ENCODE results near the gene MPP2.
A peak's percentile ranks its signal among the peaks of the same experiment; 100 is the strongest.

MPP2 gene

GRCh38 chr17:43881181-43881580, 26.2 kb downstream of the MPP2 start:
- TF ChIP-seq EZH2phosphoT487 (IDR thresholded peaks at IDR 0.05; ENCODE audit: low read length), result no peak
- TF ChIP-seq EZH2 (optimal IDR thresholded peaks at IDR 0.05; ENCODE audit: low read depth, low read length), result no peak
- DNase-seq, result no peak
- no peak overlapping the region for H3K9ac ChIP-seq (ENCODE audit: low read length)

GRCh38 chr17:43880420-43880991, 26.8 kb downstream of the MPP2 start:
- Histone ChIP-seq H3K27me3 (replicated peaks; ENCODE audit: insufficient read depth, low read length) (no peaks in the 10 kb centered on the region; the same call in 1 of the 2 replicates), H4K20me1 (ENCODE audit: insufficient read depth, low read length) (no peaks in the 10 kb centered on the region), H3K9me3 (replicated peaks; ENCODE audit: insufficient read depth, low read length) (no peaks in the 10 kb centered on the region), H3K36me3 (replicated peaks; ENCODE audit: insufficient read depth, low read length) (no peaks in the 10 kb centered on the region), H3K27ac (ENCODE audit: low read length) (no peak overlapping the region), H3K4me2 (ENCODE audit: low read depth, low read length) (no peak overlapping the region), H3K4me3 (ENCODE audit: low read length) (no peak overlapping the region), H3K79me2 (ENCODE audit: low read length) (no peaks in the 10 kb centered on the region), H3K9me2 (replicated peaks; ENCODE audit: insufficient read depth, low read length) (no peaks in the 10 kb centered on the region), H2AFZ (ENCODE audit: low read length) (peak overlapping the region; percentile 7; the same call in 1 of the 2 replicates), H3F3A (ENCODE audit: insufficient read depth, low read length) (no peaks in the 10 kb centered on the region), H3K4me1 (ENCODE audit: low read length) (no peaks in the 10 kb centered on the region), H3K9ac (ENCODE audit: low read length) (no peak overlapping the region)
- TF ChIP-seq EZH2phosphoT487 (IDR thresholded peaks at IDR 0.05; ENCODE audit: low read length) (no peak), CTCF (IDR thresholded peaks at IDR 0.05; ENCODE audit: low read length) (peak; percentile 87)
- peak; percentile 35 for DNase-seq

More at GRCh38 chr17:43881181-43881580, 26.2 kb downstream of the MPP2 start:
- Histone ChIP-seq H3K4me2 (ENCODE audit: low read depth, low read length) (no peak overlapping the region), H3K9me2 (replicated peaks; ENCODE audit: insufficient read depth, low read length) (no peaks in the 10 kb centered on the region), H3K4me1 (ENCODE audit: low read length) (no peaks in the 10 kb centered on the region), H3K36me3 (replicated peaks; ENCODE audit: insufficient read depth, low read length) (no peaks in the 10 kb centered on the region), H3K79me2 (ENCODE audit: low read length) (no peaks in the 10 kb centered on the region), H4K20me1 (ENCODE audit: insufficient read depth, low read length) (no peaks in the 10 kb centered on the region), H3F3A (ENCODE audit: insufficient read depth, low read length) (no peaks in the 10 kb centered on the region), H3K9me3 (replicated peaks; ENCODE audit: insufficient read depth, low read length) (no peaks in the 10 kb centered on the region), H3K27me3 (replicated peaks; ENCODE audit: insufficient read depth, low read length) (no peaks in the 10 kb centered on the region; the same call in 1 of the 2 replicates), H3K27ac (ENCODE audit: low read length) (no peak overlapping the region), H3K4me3 (ENCODE audit: low read length) (no peak overlapping the region), H2AFZ (ENCODE audit: low read length) (no peak overlapping the region)

- no peak overlapping the region for H3K27ac ChIP-seq (ENCODE audit: low read length)
Measured at GRCh38 chr17:43879723-43880419, 27.5 kb downstream of the MPP2 start.

More at GRCh38 chr17:43879723-43880419, 27.5 kb downstream of the MPP2 start:
- H3K36me3 ChIP-seq (replicated peaks; ENCODE audit: insufficient read depth, low read length), result no peaks in the 10 kb centered on the region
- no peaks in the 10 kb centered on the region for H3K9me3 ChIP-seq (replicated peaks; ENCODE audit: insufficient read depth, low read length)
- H3K4me1 ChIP-seq (ENCODE audit: low read length), result no peaks in the 10 kb centered on the region
- DNase-seq, result no peak
- H2AFZ ChIP-seq (ENCODE audit: low read length), result no peak overlapping the region
- no peak overlapping the region for H3K4me3 ChIP-seq (ENCODE audit: low read length)
- H3K79me2 ChIP-seq (ENCODE audit: low read length), result no peaks in the 10 kb centered on the region
- H3K4me2 ChIP-seq (ENCODE audit: low read depth, low read length), result no peak overlapping the region
- no peaks in the 10 kb centered on the region; the same call in 1 of the 2 replicates for H3K27me3 ChIP-seq (replicated peaks; ENCODE audit: insufficient read depth, low read length)
- no peak overlapping the region for H3K9ac ChIP-seq (ENCODE audit: low read length)
- no peak for TF ChIP-seq EZH2phosphoT487 (IDR thresholded peaks at IDR 0.05; ENCODE audit: low read length)
- no peak for TF ChIP-seq EZH2 (optimal IDR thresholded peaks at IDR 0.05; ENCODE audit: low read depth, low read length)
- TF ChIP-seq CTCF (IDR thresholded peaks at IDR 0.05; ENCODE audit: low read length), result no peak
- no peaks in the 10 kb centered on the region for H3K9me2 ChIP-seq (replicated peaks; ENCODE audit: insufficient read depth, low read length)
- no peaks in the 10 kb centered on the region for H3F3A ChIP-seq (ENCODE audit: insufficient read depth, low read length)
- H4K20me1 ChIP-seq (ENCODE audit: insufficient read depth, low read length), result no peaks in the 10 kb centered on the region

Data from MM.1S (cell line).